Tibial nerve (tissue), 4 donors: ENCODE measurements around the gene CREB3L4.
"Not testable (repeated sequence)": the region's sequence is repeated elsewhere in the genome, so short reads cannot be mapped to it uniquely, and the experiment has no call there.

Experiments
- EP300 ChIP-seq, 2 donors: sonication (generic); formaldehyde crosslinking; IDR thresholded peaks; one replicate each; pipeline ENCODE4 v1.6.1; 2017; ENCODE audit warnings: antibody characterized with exemption in 2 of 2, mild to moderate bottlenecking in 1 of 2
- POLR2A ChIP-seq, 2 donors: fragments of 450-650 bp; IDR thresholded peaks; one replicate each; pipeline ENCODE4 v1.6.1; 2017; ENCODE audit warnings: antibody characterized with exemption in 2 of 2, mild to moderate bottlenecking in 2 of 2, moderate library complexity in 2 of 2
- TF ChIP-seq, protein P1 (sequence below), 5 experiments: fragments of 200-600 bp in 3 of 5; fragments of 450-650 bp in 2 of 5; sonication (generic) in 3 of 5; IDR thresholded peaks; one replicate each; pipeline ENCODE4 v1.5.1; 2016 to 2019; ENCODE audit warnings: antibody characterized with exemption in 5 of 5, mild to moderate bottlenecking in 3 of 5, moderate library complexity in 2 of 5

DNA sequence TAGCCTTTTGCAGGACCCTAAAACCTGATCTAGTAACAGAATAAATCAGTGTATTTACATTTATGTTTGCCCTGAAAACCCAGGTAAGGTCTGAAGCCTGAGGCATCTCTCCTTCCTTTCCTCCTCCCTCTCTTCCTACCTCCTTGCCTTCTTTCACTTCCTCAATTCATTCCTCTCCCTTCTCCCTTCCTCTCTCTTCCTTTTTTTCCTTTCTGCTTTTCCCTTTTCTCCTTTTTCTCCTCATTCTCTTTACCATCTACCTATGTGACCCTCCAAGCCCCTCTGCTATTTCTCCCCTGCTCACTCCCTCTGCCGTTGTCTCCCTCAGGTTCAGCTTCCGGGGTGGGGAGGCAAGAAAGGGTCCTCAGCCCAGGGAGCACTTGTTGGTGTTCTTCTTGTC is 14.0 kb downstream of the CREB3L4 start:
- not testable (repeated sequence) for TF ChIP-seq EP300, POLR2A (IDR thresholded peaks at IDR 0.05)
- TF ChIP-seq, protein P1, sequence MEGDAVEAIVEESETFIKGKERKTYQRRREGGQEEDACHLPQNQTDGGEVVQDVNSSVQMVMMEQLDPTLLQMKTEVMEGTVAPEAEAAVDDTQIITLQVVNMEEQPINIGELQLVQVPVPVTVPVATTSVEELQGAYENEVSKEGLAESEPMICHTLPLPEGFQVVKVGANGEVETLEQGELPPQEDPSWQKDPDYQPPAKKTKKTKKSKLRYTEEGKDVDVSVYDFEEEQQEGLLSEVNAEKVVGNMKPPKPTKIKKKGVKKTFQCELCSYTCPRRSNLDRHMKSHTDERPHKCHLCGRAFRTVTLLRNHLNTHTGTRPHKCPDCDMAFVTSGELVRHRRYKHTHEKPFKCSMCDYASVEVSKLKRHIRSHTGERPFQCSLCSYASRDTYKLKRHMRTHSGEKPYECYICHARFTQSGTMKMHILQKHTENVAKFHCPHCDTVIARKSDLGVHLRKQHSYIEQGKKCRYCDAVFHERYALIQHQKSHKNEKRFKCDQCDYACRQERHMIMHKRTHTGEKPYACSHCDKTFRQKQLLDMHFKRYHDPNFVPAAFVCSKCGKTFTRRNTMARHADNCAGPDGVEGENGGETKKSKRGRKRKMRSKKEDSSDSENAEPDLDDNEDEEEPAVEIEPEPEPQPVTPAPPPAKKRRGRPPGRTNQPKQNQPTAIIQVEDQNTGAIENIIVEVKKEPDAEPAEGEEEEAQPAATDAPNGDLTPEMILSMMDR (IDR thresholded peaks at IDR 0.05) = not testable (repeated sequence)
